Left ventricle myocardium inferior (tissue), 1 donor: ENCODE measurements around the gene RFX2. TPM values are rescaled to one million over a fixed set of nuclear protein-coding genes. Genes with fewer than 3 reads are reported as not detected.

Source experiments
- DNase-seq: peaks from one replicate; pipeline ENCODE4 v3.0.0-alpha.2; 2020
- H3K27ac ChIP-seq: fragments of 200-600 bp; replicated peaks from 2 replicates; pipeline ENCODE4 v1.8.0; 2021
- H3K27me3 ChIP-seq: fragments of 200-600 bp; 2 replicates; pipeline ENCODE4 v1.8.0; 2021; ENCODE audit warnings: low read depth
- H3K36me3 ChIP-seq: fragments of 200-600 bp; 2 replicates; pipeline ENCODE4 v1.8.0; 2021
- H3K4me1 ChIP-seq: fragments of 200-600 bp; 2 replicates; pipeline ENCODE4 v1.8.0; 2021
- H3K4me3 ChIP-seq: fragments of 200-600 bp; 2 replicates; pipeline ENCODE4 v1.8.0; 2021; ENCODE audit warnings: mild to moderate bottlenecking, moderate library complexity
- H3K9me3 ChIP-seq: fragments of 200-600 bp; replicated peaks from 2 replicates; pipeline ENCODE4 v1.8.0; 2021
- CTCF ChIP-seq: fragments of 200-600 bp; IDR thresholded peaks from 2 replicates; pipeline ENCODE4 v1.8.0; 2021; ENCODE audit warnings: antibody characterized with exemption, mild to moderate bottlenecking, borderline replicate concordance
- intact Hi-C: fragments of 100-400 bp; cut with micrococcal nuclease; formaldehyde crosslinking; loops from one replicate; pipeline ENCODE4 v1.11.0; 2022
- total RNA-seq: library from RNA; stranded (reverse); fragmentation: NEBNext Ultra II Directional; extraction: Animal tissue kit (Norgen Biotek cat#: 25700); gene quantifications from one replicate; pipeline ENCODE4 v1.2.1, GENCODE V29; 2021
- donor health status: DM: no; HTN: yes; CAD: no; lungs with severe emphysema.

RFX2 gene
- total RNA-seq, 1 donor from 2014 or later = 6.1 TPM

- peak overlapping the region; percentile 95 for H3K27ac ChIP-seq
Measured at GRCh38 chr19:5976768-5977167, 133.5 kb downstream of the RFX2 start.

GRCh38 chr19:5975388-5975728 lies 134.9 kb downstream of the RFX2 start:
- Histone ChIP-seq H3K27ac (no peak overlapping the region), H3K4me1 (peaks cover 84% of the 10 kb centered on the region), H3K36me3 (peaks cover 9% of the 10 kb centered on the region), H3K4me3 (no peak overlapping the region), H3K9me3 (no peaks in the 10 kb centered on the region), H3K27me3 (no peaks in the 10 kb centered on the region)
- no peak for DNase-seq
- intact Hi-C loops = no loop called here
- no peak for TF ChIP-seq CTCF

More at GRCh38 chr19:5976768-5977167, 133.5 kb downstream of the RFX2 start:
- H3K36me3 ChIP-seq = peaks cover 9% of the 10 kb centered on the region
- no peaks in the 10 kb centered on the region for H3K27me3 ChIP-seq
- intact Hi-C loops = no loop called here
- peaks cover 72% of the 10 kb centered on the region for H3K4me1 ChIP-seq
- peak overlapping the region; percentile 100 for H3K4me3 ChIP-seq
- no peaks in the 10 kb centered on the region for H3K9me3 ChIP-seq
- TF ChIP-seq CTCF = no peak
- no peak for DNase-seq

GRCh38 chr19:5974721-5975387 lies 135.4 kb downstream of the RFX2 start:
- Histone ChIP-seq H3K4me1 (peaks cover 86% of the 10 kb centered on the region), H3K36me3 (peaks cover 9% of the 10 kb centered on the region), H3K9me3 (no peaks in the 10 kb centered on the region), H3K27me3 (no peaks in the 10 kb centered on the region), H3K4me3 (no peak overlapping the region), H3K27ac (no peak overlapping the region)
- DNase-seq = no peak
- TF ChIP-seq CTCF = no peak
- intact Hi-C loops = no loop called here

GRCh38 chr19:5973867-5974635 lies 136.2 kb downstream of the RFX2 start:
- intact Hi-C loops = no loop called here
- DNase-seq = no peak
- no peak overlapping the region for H3K27ac ChIP-seq

GRCh38 chr19:5973376-5973775 lies 136.9 kb downstream of the RFX2 start:
- Histone ChIP-seq H3K9me3 (no peaks in the 10 kb centered on the region), H3K27ac (no peak overlapping the region), H3K4me1 (peaks cover 86% of the 10 kb centered on the region), H3K27me3 (no peaks in the 10 kb centered on the region), H3K4me3 (no peak overlapping the region), H3K36me3 (peaks cover 9% of the 10 kb centered on the region)
- no peak for DNase-seq
- TF ChIP-seq CTCF = no peak
- intact Hi-C loops = no loop called here

More at GRCh38 chr19:5973867-5974635, 136.2 kb downstream of the RFX2 start:
- no peaks in the 10 kb centered on the region for H3K27me3 ChIP-seq
- no peaks in the 10 kb centered on the region for H3K9me3 ChIP-seq
- H3K4me3 ChIP-seq = no peak overlapping the region
- H3K36me3 ChIP-seq = peaks cover 9% of the 10 kb centered on the region
- peaks cover 86% of the 10 kb centered on the region for H3K4me1 ChIP-seq
- no peak for TF ChIP-seq CTCF
